ENCODE measurements around the gene NHSL2. TPM values are rescaled to one million over a fixed set of nuclear protein-coding genes. Genes with fewer than 3 reads are reported as not detected.

Gene NHSL2
- total and polyA plus RNA-seq, 10 donors: 0.24 to 20.8 (median 10.1) TPM

DNA sequence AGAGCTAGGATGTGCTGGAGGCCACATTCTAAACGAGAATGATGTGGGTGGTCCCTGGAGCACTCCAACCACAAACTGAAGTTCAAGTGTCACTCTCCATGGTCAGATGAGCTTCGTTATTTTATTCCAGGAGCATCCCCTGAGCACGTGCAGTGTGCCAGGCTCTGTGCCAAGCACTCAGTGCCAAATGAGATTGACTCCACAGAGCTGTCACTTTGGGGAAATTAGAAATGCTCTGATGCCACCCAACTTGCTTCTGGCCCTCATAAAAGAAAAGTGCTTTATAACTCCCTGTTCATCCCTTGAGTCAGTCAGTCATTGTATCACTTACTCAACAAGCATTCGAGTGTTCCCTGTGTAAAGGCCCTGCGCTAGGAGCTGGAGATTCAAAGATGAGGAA lies 129.9 kb downstream of the NHSL2 start:
- no peak overlapping the region for H3K27ac ChIP-seq
- H3K36me3 ChIP-seq: no peaks in the 10 kb centered on the region
- TF ChIP-seq, protein P1, sequence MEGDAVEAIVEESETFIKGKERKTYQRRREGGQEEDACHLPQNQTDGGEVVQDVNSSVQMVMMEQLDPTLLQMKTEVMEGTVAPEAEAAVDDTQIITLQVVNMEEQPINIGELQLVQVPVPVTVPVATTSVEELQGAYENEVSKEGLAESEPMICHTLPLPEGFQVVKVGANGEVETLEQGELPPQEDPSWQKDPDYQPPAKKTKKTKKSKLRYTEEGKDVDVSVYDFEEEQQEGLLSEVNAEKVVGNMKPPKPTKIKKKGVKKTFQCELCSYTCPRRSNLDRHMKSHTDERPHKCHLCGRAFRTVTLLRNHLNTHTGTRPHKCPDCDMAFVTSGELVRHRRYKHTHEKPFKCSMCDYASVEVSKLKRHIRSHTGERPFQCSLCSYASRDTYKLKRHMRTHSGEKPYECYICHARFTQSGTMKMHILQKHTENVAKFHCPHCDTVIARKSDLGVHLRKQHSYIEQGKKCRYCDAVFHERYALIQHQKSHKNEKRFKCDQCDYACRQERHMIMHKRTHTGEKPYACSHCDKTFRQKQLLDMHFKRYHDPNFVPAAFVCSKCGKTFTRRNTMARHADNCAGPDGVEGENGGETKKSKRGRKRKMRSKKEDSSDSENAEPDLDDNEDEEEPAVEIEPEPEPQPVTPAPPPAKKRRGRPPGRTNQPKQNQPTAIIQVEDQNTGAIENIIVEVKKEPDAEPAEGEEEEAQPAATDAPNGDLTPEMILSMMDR (IDR thresholded peaks at IDR 0.05 in 8 of 11, conservative IDR thresholded peaks at IDR 0.05 in 3 of 11): no peak
- no peak for TF ChIP-seq POLR2A (IDR thresholded peaks at IDR 0.05)
- no peak for TF ChIP-seq POLR2AphosphoS5 (IDR thresholded peaks at IDR 0.05)
- no peak for DNase-seq
- H3K9me3 ChIP-seq: peaks cover 0 to 9% (median 0%) of the 10 kb centered on the region in 8 donors
- peaks cover 0 to 5% (median 1%) of the 10 kb centered on the region in 6 donors for H3K4me1 ChIP-seq
- intact Hi-C loops (cut with DNase I; ENCODE audit: low total_unique reads): no loop called here
- no peak overlapping the region for H3K4me3 ChIP-seq
- 68 to 91% (median 76%) methylated on average over 2 to 5 of the region's 5 CpGs for WGBS, 5 donors
- peaks cover 0 to 10% (median 0%) of the 10 kb centered on the region in 7 donors for H3K27me3 ChIP-seq (replicated peaks in 1 of 7)

DNA sequence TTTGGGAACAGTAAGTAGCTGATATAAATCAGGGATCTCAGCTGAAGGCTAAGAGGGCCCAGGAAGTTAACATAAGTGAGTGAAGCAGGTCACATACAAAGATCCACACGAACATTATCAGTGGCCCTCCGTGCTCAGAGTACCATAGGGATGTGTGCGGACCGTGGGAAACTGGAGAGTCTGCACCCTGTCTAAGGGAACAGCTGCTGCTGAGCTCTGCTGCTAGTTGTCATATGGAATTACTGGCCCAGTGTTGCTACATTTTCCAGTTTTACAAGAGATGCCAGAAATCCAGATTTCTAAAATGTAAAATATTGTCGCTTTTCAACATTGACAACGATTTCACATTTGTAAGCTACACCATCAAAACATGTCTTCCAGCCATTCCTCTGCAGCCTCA lies 130.5 kb downstream of the NHSL2 start:
- Histone ChIP-seq H3K27me3 (replicated peaks in 1 of 7) (peaks cover 0 to 11% (median 0%) of the 10 kb centered on the region in 7 donors), H3K27ac (no peak overlapping the region), H3K4me3 (no peak overlapping the region), H3K4me1 (peaks cover 0 to 11% (median 5%) of the 10 kb centered on the region in 6 donors), H3K9me3 (peaks cover 0 to 9% (median 0%) of the 10 kb centered on the region in 8 donors), H3K36me3 (no peaks in the 10 kb centered on the region)
- WGBS, 5 donors: 74 to 91% (median 85%) methylated on average over 6 of the region's 6 CpGs
- DNase-seq: no peak
- TF ChIP-seq POLR2A (IDR thresholded peaks at IDR 0.05) (no peak), POLR2AphosphoS5 (IDR thresholded peaks at IDR 0.05) (no peak)
- TF ChIP-seq, protein P1 (IDR thresholded peaks at IDR 0.05 in 8 of 11, conservative IDR thresholded peaks at IDR 0.05 in 3 of 11): no peak
- intact Hi-C loops (cut with DNase I; ENCODE audit: low total_unique reads): no loop called here

DNA sequence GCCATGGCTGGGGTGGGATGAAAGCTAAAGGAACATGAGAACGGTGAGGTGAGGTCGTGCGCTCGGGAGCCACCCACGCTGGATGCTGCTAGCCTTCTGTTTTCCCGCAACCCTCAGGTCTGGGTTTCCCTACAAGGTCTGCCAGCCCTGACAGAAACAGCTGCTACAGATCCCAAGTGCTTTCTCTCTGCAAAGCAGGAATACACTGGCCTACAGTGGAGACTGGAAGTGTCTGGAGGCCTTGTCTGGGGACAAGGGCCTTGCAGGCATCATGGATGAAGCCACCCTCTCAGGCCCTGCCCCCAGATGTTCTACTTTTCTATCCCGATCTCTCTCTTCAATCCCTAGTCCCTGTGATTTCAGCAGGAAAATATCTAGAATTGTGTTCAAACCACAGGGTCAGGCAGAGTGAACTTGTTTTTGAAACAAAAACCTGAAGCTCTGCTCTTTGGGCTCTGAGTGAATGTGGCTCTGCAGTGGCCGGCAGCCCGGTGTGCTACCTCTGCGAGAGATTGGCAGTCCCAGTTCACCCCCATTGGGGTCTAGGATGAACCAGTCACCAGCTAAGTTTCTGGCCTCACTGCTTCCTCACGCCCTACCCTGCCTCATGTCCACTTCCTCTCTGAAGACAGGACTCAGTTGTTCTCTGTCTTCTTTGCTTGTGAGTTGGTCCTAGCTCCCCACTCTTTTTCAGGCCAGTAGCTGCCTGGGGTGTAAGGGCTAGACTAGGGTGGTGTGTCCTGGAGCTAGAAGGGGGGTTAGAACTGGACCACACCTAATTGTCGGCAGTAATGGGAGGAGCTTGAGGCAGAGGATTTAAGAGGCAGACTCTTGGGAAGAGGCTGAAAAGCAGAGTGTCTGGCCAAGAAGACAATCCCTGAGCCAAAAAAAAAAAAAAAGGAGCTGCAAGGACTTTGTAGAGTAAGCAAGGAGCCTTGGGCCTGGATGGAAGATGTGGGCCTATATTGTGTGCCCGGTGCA lies 131.5 kb downstream of the NHSL2 start:
- no peak overlapping the region for H3K27ac ChIP-seq
- peaks cover 0 to 18% (median 5%) of the 10 kb centered on the region in 6 donors for H3K4me1 ChIP-seq
- 76 to 91% (median 82%) methylated on average over 11 to 13 of the region's 13 CpGs for WGBS, 5 donors
- TF ChIP-seq POLR2AphosphoS5 (IDR thresholded peaks at IDR 0.05) (no peak), POLR2A (IDR thresholded peaks at IDR 0.05) (no peak)
- TF ChIP-seq, protein P1 (IDR thresholded peaks at IDR 0.05 in 8 of 11, conservative IDR thresholded peaks at IDR 0.05 in 3 of 11): no peak
- intact Hi-C loops (cut with DNase I; ENCODE audit: low total_unique reads): no loop called here
- H3K27me3 ChIP-seq (replicated peaks in 1 of 7): peaks cover 0 to 11% (median 0%) of the 10 kb centered on the region in 7 donors
- H3K9me3 ChIP-seq: no peaks in the 10 kb centered on the region
- no peaks in the 10 kb centered on the region for H3K36me3 ChIP-seq
- H3K4me3 ChIP-seq: no peak overlapping the region
- DNase-seq: no peak

DNA sequence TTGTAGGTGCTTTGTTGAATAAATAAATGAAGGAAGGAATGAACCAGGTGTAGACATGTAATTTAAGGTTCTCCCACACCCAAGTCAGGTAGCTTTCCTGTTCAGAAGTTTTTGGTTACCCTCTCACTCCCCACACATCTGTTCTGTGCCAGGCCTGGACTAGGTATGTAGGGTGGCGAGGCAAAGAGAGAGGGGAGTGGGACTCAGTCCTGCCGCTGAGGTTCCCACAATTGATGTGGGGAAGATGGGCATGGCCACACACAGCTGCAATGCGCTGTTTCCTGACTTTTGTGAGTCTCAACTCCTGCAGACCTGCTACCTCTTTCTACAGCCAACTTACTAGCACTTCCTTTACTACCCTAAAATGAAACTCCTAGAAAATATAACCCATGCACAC lies 132.2 kb downstream of the NHSL2 start:
- TF ChIP-seq, protein P1 (IDR thresholded peaks at IDR 0.05 in 8 of 11, conservative IDR thresholded peaks at IDR 0.05 in 3 of 11): no peak
- Histone ChIP-seq H3K27me3 (replicated peaks in 1 of 7) (peaks cover 0 to 11% (median 0%) of the 10 kb centered on the region in 7 donors), H3K4me3 (no peak overlapping the region), H3K4me1 (peaks cover 0 to 18% (median 5%) of the 10 kb centered on the region in 6 donors), H3K36me3 (no peaks in the 10 kb centered on the region), H3K9me3 (no peaks in the 10 kb centered on the region), H3K27ac (no peak overlapping the region)
- intact Hi-C loops (cut with DNase I; ENCODE audit: low total_unique reads): no loop called here
- 35 to 67% (median 59%) methylated on average over 3 of the region's 3 CpGs for WGBS, 5 donors
- DNase-seq: no peak

Data from spleen (tissue), 11 donors.